Limb (tissue), 2 donors: Measurements from ENCODE around the gene MON2.
"Not testable (repeated sequence)": the region's sequence is repeated elsewhere in the genome, so short reads cannot be mapped to it uniquely, and the experiment has no call there.

Experiments used
- DNase-seq, 2 donors: peaks; one replicate each; pipeline ENCODE4 v3.0.0-alpha.2; 2016; ENCODE audit errors: extremely low spot score in 2 of 2

Gene MON2, protein sequence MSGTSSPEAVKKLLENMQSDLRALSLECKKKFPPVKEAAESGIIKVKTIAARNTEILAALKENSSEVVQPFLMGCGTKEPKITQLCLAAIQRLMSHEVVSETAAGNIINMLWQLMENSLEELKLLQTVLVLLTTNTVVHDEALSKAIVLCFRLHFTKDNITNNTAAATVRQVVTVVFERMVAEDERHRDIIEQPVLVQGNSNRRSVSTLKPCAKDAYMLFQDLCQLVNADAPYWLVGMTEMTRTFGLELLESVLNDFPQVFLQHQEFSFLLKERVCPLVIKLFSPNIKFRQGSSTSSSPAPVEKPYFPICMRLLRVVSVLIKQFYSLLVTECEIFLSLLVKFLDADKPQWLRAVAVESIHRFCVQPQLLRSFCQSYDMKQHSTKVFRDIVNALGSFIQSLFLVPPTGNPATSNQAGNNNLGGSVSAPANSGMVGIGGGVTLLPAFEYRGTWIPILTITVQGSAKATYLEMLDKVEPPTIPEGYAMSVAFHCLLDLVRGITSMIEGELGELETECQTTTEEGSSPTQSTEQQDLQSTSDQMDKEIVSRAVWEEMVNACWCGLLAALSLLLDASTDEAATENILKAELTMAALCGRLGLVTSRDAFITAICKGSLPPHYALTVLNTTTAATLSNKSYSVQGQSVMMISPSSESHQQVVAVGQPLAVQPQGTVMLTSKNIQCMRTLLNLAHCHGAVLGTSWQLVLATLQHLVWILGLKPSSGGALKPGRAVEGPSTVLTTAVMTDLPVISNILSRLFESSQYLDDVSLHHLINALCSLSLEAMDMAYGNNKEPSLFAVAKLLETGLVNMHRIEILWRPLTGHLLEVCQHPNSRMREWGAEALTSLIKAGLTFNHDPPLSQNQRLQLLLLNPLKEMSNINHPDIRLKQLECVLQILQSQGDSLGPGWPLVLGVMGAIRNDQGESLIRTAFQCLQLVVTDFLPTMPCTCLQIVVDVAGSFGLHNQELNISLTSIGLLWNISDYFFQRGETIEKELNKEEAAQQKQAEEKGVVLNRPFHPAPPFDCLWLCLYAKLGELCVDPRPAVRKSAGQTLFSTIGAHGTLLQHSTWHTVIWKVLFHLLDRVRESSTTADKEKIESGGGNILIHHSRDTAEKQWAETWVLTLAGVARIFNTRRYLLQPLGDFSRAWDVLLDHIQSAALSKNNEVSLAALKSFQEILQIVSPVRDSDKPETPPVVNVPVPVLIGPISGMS (N-terminal part only)

GRCh38 chr12:62466594-62467491, at the start of gene MON2:
MON2 (plus strand) TSS chr12:62466826; CDS start chr12:62467208, 382 bp downstream.
- peak; percentile 88 to 92 for DNase-seq

DNA sequence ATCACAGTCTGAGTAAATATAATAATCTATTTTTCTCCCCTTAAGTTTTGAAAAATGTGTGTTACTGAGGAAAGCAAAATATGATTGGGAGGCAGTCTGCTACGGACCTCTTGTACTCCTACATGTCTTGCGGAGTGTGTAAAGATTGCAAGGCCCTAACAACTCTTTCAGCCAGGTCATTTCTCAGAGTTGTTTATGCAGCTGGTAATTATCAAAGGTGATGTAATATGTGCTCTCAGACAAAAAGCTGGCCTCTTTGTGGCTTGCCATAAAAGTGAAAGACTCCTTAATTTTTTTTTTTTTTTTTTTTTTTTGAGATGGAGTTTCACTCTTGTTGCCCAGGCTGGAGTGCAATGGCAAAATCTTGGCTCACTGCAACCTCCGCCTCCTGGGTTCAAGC, 40.5 kb upstream of the MON2 start:
- no peak for DNase-seq

GRCh38 chr12:62429457-62429856, 37.2 kb upstream of the MON2 start:
- DNase-seq, result no peak

- DNase-seq, result no peak
These were observed 31.9 kb upstream of the MON2 start for GRCh38 chr12:62434494-62435302.

DNA sequence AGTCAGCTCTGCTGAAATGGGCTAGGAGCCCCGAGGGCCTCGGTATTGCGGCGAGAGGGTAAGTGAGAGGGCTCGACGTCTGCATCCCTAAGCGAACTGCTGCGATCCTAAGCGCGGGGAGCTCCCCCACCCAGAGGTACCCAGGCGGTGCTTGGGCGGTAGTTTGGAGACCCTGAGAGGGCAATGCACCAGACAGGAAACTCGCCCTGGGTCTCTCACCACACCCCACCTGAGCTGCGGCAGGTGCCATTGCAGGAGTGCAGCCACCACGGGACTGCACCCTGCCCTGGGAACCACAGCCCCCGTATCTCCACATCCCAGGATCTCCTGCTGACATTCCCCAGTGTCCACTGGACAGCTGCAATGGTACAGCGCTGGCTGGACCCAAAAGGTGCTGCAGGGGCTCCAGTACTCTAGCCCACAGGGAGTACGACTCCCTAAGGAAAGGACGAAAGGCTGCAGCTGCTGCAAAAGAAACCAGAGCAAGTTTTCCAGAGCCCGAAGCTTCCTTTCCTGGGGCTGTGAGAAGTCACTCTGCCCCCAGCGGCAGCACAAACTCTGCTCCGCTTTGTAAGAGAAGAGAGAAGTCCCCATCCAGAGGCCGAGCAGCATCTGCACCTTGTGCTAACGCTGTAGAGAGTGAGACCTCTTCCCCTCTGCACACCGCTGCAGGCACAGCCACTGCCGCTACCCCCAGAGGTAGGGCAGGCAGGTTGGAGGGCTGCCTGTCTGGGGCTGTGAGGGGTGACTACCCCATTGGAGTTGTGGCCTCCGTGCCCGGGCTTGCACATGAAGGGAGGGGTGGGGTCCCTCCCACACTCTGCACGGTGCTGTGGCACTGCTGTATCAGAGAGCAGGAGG, 31.1 kb upstream of the MON2 start:
- DNase-seq, result peak; percentile 34 to 56

DNA sequence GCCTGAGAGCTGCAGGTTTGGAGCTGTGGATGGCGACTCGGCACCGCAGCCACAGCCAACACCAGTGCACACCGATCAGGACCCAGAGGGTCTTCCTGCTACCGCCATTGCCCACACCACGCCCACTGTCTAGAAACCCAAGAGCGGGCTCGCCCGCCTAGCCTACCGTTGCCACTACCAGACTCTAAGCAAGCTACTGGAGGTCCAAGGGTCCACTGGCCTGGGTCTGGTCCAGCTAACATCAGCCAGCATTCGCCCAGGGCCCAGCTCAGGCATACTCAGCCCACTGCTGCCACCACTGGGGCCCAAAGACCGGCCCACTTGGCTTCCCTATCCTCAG, 30.5 kb upstream of the MON2 start:
- DNase-seq, result no peak

GRCh38 chr12:62438098-62438692, 28.4 kb upstream of the MON2 start:
- peak; percentile 52 to 69 for DNase-seq

GRCh38 chr12:62446754-62447452, 19.7 kb upstream of the MON2 start:
- DNase-seq, result no peak

- DNase-seq, result no peak
These were observed 18.2 kb upstream of the MON2 start for GRCh38 chr12:62448436-62448835.

GRCh38 chr12:62455429-62455828, 11.2 kb upstream of the MON2 start:
- DNase-seq, result not testable (repeated sequence)

GRCh38 chr12:62458626-62459025, 8.0 kb upstream of the MON2 start:
- DNase-seq, result no peak

DNA sequence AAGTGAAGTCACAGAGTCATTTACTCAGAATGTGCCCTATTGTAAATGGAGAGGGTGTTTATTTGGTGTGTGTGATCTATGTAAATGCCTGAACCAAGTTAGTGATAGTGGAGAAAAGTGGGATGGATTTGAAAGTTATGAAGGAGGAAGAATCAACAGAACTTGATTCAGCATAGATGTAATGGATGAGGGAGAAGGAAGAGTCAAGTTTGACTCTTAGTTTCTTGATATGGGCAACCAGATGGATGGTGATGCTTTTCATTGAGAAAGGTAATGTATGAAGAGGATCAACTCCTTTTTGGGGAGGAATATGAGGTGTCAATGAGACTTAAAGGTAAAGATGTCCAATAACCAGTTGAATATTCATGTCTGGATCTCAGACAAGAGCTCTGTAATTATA, 6.7 kb upstream of the MON2 start:
- DNase-seq, result no peak

- not testable (repeated sequence) for DNase-seq
These were observed 5.3 kb upstream of the MON2 start for GRCh38 chr12:62461171-62461837.

- not testable (repeated sequence) for DNase-seq
These were observed 3.4 kb upstream of the MON2 start for GRCh38 chr12:62463252-62463651.

DNA sequence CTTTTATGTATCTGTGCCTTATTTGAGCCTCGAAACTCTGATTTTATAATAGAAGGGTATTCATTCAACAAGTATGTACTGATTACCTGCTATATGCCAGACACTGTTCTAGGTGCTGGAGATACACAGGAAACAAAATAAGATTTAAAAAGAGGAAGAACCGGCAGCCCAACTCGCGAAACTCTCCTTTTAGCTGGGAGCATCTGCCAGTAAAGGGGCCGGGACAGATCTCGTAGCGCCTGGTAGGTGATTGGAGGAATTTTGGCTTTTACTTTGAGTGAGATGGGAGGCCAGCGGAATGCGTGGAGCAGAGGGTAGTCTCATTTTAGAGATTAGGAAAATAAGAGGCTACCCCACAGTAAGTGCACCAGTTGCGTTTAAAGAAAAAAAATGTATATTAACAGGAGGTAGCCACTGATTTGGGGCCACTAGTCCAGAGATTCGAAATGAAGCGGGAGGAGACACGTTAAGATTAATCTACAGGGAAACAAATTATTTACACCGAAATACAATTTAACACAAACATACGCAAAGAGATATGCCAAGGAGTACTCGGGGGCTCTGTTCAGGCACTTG, 520 bp upstream of the MON2 start:
- DNase-seq, result peak; percentile 52 to 64

DNA sequence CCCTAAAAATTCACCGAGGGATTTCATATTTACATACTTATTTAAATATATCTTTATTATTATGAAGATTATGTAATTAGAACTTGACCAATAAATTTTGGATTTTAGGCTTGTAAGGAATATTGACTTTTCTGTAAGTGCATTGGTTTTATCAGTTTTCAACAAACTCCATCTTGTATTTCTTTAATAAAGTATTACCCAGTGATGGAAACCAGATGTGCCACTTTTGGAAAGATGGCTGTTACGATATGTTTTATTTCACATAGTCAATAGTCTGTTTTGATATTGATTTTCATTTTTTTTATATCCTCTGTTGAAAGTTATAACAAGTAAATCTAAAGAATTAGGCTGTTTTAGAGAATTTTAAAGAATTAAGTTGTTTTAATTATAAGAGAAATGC, 1.8 kb downstream of the MON2 start:
- DNase-seq, result no peak

DNA sequence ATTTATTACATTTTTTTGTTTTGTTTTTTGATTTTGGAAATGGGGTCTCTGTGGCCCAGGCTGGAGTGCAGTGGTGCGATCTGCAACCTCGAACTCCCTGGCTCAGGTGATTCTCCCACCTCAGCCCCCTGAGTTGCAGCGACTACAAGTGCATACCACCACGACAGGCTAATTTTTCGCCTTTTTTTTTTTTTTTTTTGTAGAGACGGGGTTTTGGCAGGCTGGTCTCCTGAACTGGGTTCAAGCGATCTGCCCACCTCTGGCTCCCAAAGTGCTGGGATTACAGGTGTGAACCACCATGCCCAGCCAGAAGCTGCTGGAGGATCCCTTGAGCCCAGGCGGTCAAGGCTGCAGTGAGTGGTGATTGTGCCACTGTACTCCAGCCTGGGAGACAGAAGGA, 2.3 kb downstream of the MON2 start:
- DNase-seq, result no peak
